IgD-negative memory B cell (primary cell): Measurements from ENCODE around the gene BBOX1. TPM values are rescaled to one million over a fixed set of nuclear protein-coding genes. Genes with fewer than 3 reads are reported as not detected.
"Not testable (repeated sequence)": the region's sequence is repeated elsewhere in the genome, so short reads cannot be mapped to it uniquely, and the experiment has no call there.

Experiments used
- H3K27ac Mint-ChIP-seq, 3 donors: one replicate each; pipeline ENCODE4 v1.8.0; 2020 to 2022; ENCODE audit warnings: mild to moderate bottlenecking in 3 of 3, mixed read lengths in 3 of 3, moderate library complexity in 1 of 3
- H3K27me3 Mint-ChIP-seq: one replicate; pipeline ENCODE4 v1.8.0; 2021; ENCODE audit warnings: mixed read lengths
- H3K36me3 Mint-ChIP-seq: one replicate; pipeline ENCODE4 v1.8.0; 2020; ENCODE audit warnings: mild to moderate bottlenecking, mixed read lengths
- H3K4me1 Mint-ChIP-seq, 3 donors: one replicate each; pipeline ENCODE4 v1.8.0; 2020 to 2022; ENCODE audit warnings: mixed read lengths in 3 of 3, mild to moderate bottlenecking in 1 of 3
- H3K4me3 Mint-ChIP-seq, 4 donors: one replicate each; pipeline ENCODE4 v1.8.0; 2020 to 2022; ENCODE audit warnings: mild to moderate bottlenecking in 4 of 4, mixed read lengths in 4 of 4, moderate library complexity in 3 of 4
- H3K9me3 Mint-ChIP-seq, 3 donors: one replicate each; pipeline ENCODE4 v1.8.0; 2020 to 2021; ENCODE audit warnings: mixed read lengths in 3 of 3, mild to moderate bottlenecking in 1 of 3
- polyA plus RNA-seq: library from polyadenylated mRNA; unstranded; fragments of 300-500 nt; fragmentation: Illumina TruSeq; gene quantifications from one replicate; pipeline ENCODE4 v1.2.3, GENCODE V29; 2021

BBOX1 gene
- polyA plus RNA-seq, 1 donor from 2014 or later: not detected

- H3K4me3 Mint-ChIP-seq: no peak overlapping the region
- H3K27ac Mint-ChIP-seq: no peak overlapping the region
- no peaks in the 10 kb centered on the region for H3K36me3 Mint-ChIP-seq
- no peaks in the 10 kb centered on the region for H3K4me1 Mint-ChIP-seq
- H3K9me3 Mint-ChIP-seq: peaks cover 0 to 3% (median 1%) of the 10 kb centered on the region in 3 donors
- H3K27me3 Mint-ChIP-seq: no peaks in the 10 kb centered on the region
Measured at GRCh38 chr11:27118371-27118770, 77.8 kb downstream of the BBOX1 start.

- Mint-ChIP-seq H3K4me3 (no peak overlapping the region), H3K36me3 (no peaks in the 10 kb centered on the region), H3K27me3 (no peaks in the 10 kb centered on the region), H3K4me1 (no peaks in the 10 kb centered on the region), H3K9me3 (peaks cover 0 to 3% (median 1%) of the 10 kb centered on the region in 3 donors), H3K27ac (no peak overlapping the region)
Measured at GRCh38 chr11:27118949-27119348, 78.3 kb downstream of the BBOX1 start.

GRCh38 chr11:27119396-27119795 is 78.8 kb downstream of the BBOX1 start:
- H3K27ac Mint-ChIP-seq: no peak overlapping the region
- no peaks in the 10 kb centered on the region for H3K4me1 Mint-ChIP-seq
- peaks cover 0 to 3% (median 1%) of the 10 kb centered on the region in 3 donors for H3K9me3 Mint-ChIP-seq
- no peaks in the 10 kb centered on the region for H3K27me3 Mint-ChIP-seq
- H3K36me3 Mint-ChIP-seq: no peaks in the 10 kb centered on the region
- no peak overlapping the region for H3K4me3 Mint-ChIP-seq

- Mint-ChIP-seq H3K4me1 (no peaks in the 10 kb centered on the region), H3K4me3 (no peak overlapping the region), H3K36me3 (no peaks in the 10 kb centered on the region), H3K27ac (no peak overlapping the region), H3K9me3 (peaks cover 0 to 6% (median 3%) of the 10 kb centered on the region in 3 donors), H3K27me3 (no peaks in the 10 kb centered on the region)
Measured at GRCh38 chr11:27120211-27120610, 79.6 kb downstream of the BBOX1 start.

GRCh38 chr11:27122001-27122400 is 81.4 kb downstream of the BBOX1 start:
- no peaks in the 10 kb centered on the region for H3K36me3 Mint-ChIP-seq
- no peaks in the 10 kb centered on the region for H3K27me3 Mint-ChIP-seq
- no peaks in the 10 kb centered on the region for H3K4me1 Mint-ChIP-seq
- H3K9me3 Mint-ChIP-seq: peaks cover 0 to 6% (median 0%) of the 10 kb centered on the region in 3 donors
- H3K4me3 Mint-ChIP-seq: no peak overlapping the region
- no peak overlapping the region for H3K27ac Mint-ChIP-seq

- Mint-ChIP-seq H3K9me3 (peaks cover 0 to 9% (median 0%) of the 10 kb centered on the region in 3 donors), H3K27ac (no peak overlapping the region), H3K4me3 (no peak overlapping the region), H3K36me3 (no peaks in the 10 kb centered on the region), H3K4me1 (no peaks in the 10 kb centered on the region), H3K27me3 (peaks cover 2% of the 10 kb centered on the region)
Measured at GRCh38 chr11:27124514-27125264, 84.1 kb downstream of the BBOX1 start.

- no peaks in the 10 kb centered on the region for H3K36me3 Mint-ChIP-seq
- no peak overlapping the region for H3K27ac Mint-ChIP-seq
- no peak overlapping the region for H3K4me3 Mint-ChIP-seq
Measured at GRCh38 chr11:27129686-27130085, 89.1 kb downstream of the BBOX1 start.

GRCh38 chr11:27130806-27131205 is 90.2 kb downstream of the BBOX1 start:
- peaks cover 5% of the 10 kb centered on the region for H3K27me3 Mint-ChIP-seq
- no peaks in the 10 kb centered on the region for H3K4me1 Mint-ChIP-seq
- H3K27ac Mint-ChIP-seq: no peak overlapping the region

More at GRCh38 chr11:27129686-27130085, 89.1 kb downstream of the BBOX1 start:
- Mint-ChIP-seq H3K9me3 (peaks cover 4 to 12% (median 4%) of the 10 kb centered on the region in 3 donors), H3K27me3 (peaks cover 5% of the 10 kb centered on the region), H3K4me1 (no peaks in the 10 kb centered on the region)

GRCh38 chr11:27135924-27136329 is 95.3 kb downstream of the BBOX1 start:
- H3K27ac Mint-ChIP-seq, H3K36me3 Mint-ChIP-seq, H3K4me3 Mint-ChIP-seq, H3K27me3 Mint-ChIP-seq, H3K4me1 Mint-ChIP-seq: not testable (repeated sequence)
- H3K9me3 Mint-ChIP-seq: peaks cover 5 to 27% (median 10%) of the 10 kb centered on the region in 3 donors

More at GRCh38 chr11:27130806-27131205, 90.2 kb downstream of the BBOX1 start:
- Mint-ChIP-seq H3K36me3 (no peaks in the 10 kb centered on the region), H3K4me3 (no peak overlapping the region), H3K9me3 (peaks cover 4 to 14% (median 13%) of the 10 kb centered on the region in 3 donors)

GRCh38 chr11:27138716-27139115 is 98.1 kb downstream of the BBOX1 start:
- H3K27ac Mint-ChIP-seq: no peak overlapping the region
- peaks cover 2% of the 10 kb centered on the region for H3K27me3 Mint-ChIP-seq
- no peaks in the 10 kb centered on the region for H3K36me3 Mint-ChIP-seq
- peaks cover 3 to 30% (median 21%) of the 10 kb centered on the region in 3 donors for H3K9me3 Mint-ChIP-seq
- H3K4me3 Mint-ChIP-seq: no peak overlapping the region
- H3K4me1 Mint-ChIP-seq: no peaks in the 10 kb centered on the region

- Mint-ChIP-seq H3K27ac (no peak overlapping the region), H3K27me3 (peaks cover 2% of the 10 kb centered on the region), H3K4me1 (no peaks in the 10 kb centered on the region), H3K36me3 (no peaks in the 10 kb centered on the region), H3K9me3 (peaks cover 3 to 27% (median 18%) of the 10 kb centered on the region in 3 donors), H3K4me3 (no peak overlapping the region)
Measured at GRCh38 chr11:27139742-27140367, 99.2 kb downstream of the BBOX1 start.

- no peak overlapping the region for H3K27ac Mint-ChIP-seq
- H3K4me3 Mint-ChIP-seq: no peak overlapping the region
- H3K9me3 Mint-ChIP-seq: peaks cover 3 to 14% (median 13%) of the 10 kb centered on the region in 3 donors
- H3K36me3 Mint-ChIP-seq: no peaks in the 10 kb centered on the region
- no peaks in the 10 kb centered on the region for H3K4me1 Mint-ChIP-seq
- peaks cover 2% of the 10 kb centered on the region for H3K27me3 Mint-ChIP-seq
Measured at GRCh38 chr11:27141576-27141975, 101.0 kb downstream of the BBOX1 start.

GRCh38 chr11:27147916-27148315 is 107.3 kb downstream of the BBOX1 start:
- Mint-ChIP-seq H3K36me3 (no peaks in the 10 kb centered on the region), H3K27ac (no peak overlapping the region), H3K4me3 (no peak overlapping the region), H3K4me1 (no peaks in the 10 kb centered on the region), H3K27me3 (peaks cover 1% of the 10 kb centered on the region), H3K9me3 (peaks cover 0 to 2% (median 0%) of the 10 kb centered on the region in 3 donors)

- H3K27me3 Mint-ChIP-seq: peaks cover 1% of the 10 kb centered on the region
- H3K36me3 Mint-ChIP-seq: no peaks in the 10 kb centered on the region
- peaks cover 0 to 4% (median 0%) of the 10 kb centered on the region in 3 donors for H3K9me3 Mint-ChIP-seq
- no peak overlapping the region for H3K4me3 Mint-ChIP-seq
- no peaks in the 10 kb centered on the region for H3K4me1 Mint-ChIP-seq
- H3K27ac Mint-ChIP-seq: no peak overlapping the region
Measured at GRCh38 chr11:27148506-27148905, 107.9 kb downstream of the BBOX1 start.

- Mint-ChIP-seq H3K27me3 (peaks cover 1% of the 10 kb centered on the region), H3K4me1 (no peaks in the 10 kb centered on the region), H3K4me3 (no peak overlapping the region), H3K36me3 (no peaks in the 10 kb centered on the region), H3K27ac (no peak overlapping the region), H3K9me3 (peaks cover 0 to 2% (median 0%) of the 10 kb centered on the region in 3 donors)
Measured at GRCh38 chr11:27150098-27150497, 109.5 kb downstream of the BBOX1 start.
